Thyroid gland (tissue), 4 donors: Measurements from ENCODE around the gene MGMT. TPM values are rescaled to one million over a fixed set of nuclear protein-coding genes. Genes with fewer than 3 reads are reported as not detected.

Source experiments
- DNase-seq, 2 donors: peaks; one replicate each; pipeline ENCODE4 v3.0.0-alpha.2; 2019
- H3K27ac ChIP-seq, 3 donors: fragments of 200-600 bp; sonication (generic); 1 replicate in 2 of 3; 2 replicates in 1 of 3; pipeline ENCODE4 v1.5.1; 2016 to 2019; ENCODE audit warnings: mild to moderate bottlenecking in 1 of 3, moderate library complexity in 1 of 3
- H3K27me3 ChIP-seq: fragments of 200-600 bp; sonication (generic); one replicate; pipeline ENCODE4 v1.5.1; 2019
- H3K36me3 ChIP-seq, 2 donors: fragments of 200-600 bp; sonication (generic); one replicate each; pipeline ENCODE4 v1.5.1; 2016 to 2019
- H3K4me1 ChIP-seq, 2 donors: fragments of 200-600 bp; sonication (generic); one replicate each; pipeline ENCODE4 v1.5.1; 2017 to 2019
- H3K4me3 ChIP-seq, 3 donors: fragments of 200-600 bp; sonication (generic); replicated peaks in 1 of 3; 1 replicate in 2 of 3; 2 replicates in 1 of 3; pipeline ENCODE4 v1.5.1; 2016; ENCODE audit warnings: mild to moderate bottlenecking in 1 of 3
- H3K9me3 ChIP-seq: fragments of 200-600 bp; sonication (generic); one replicate; pipeline ENCODE4 v1.5.1; 2017
- POLR2A ChIP-seq, 2 donors: fragments of 450-650 bp; IDR thresholded peaks; one replicate each; pipeline ENCODE4 v1.6.1; 2017; ENCODE audit warnings: antibody characterized with exemption in 2 of 2, mild to moderate bottlenecking in 2 of 2, moderate library complexity in 1 of 2
- WGBS, 2 donors: methylation state at CpG; one replicate each; pipeline ENCODE4 v1.1.5; 2017; 5-methylcytosine and 5-hydroxymethylcytosine counted together
- intact Hi-C: fragments of 100-400 bp; cut with DNase I; formaldehyde crosslinking; loops from one replicate; pipeline ENCODE4 v1.15.1; 2023
- total RNA-seq, 4 donors: library from RNA; depleted of rRNA; stranded (reverse); fragments of >200 nt; gene quantifications; one replicate each; pipeline ENCODE4 v1.2.3, GENCODE V29; 2016
- TF ChIP-seq, protein P1 (sequence below), 6 experiments: fragments of 200-600 bp in 3 of 6; fragments of 450-650 bp in 3 of 6; sonication (generic) in 3 of 6; IDR thresholded peaks; one replicate each; pipeline ENCODE4 v1.5.1; 2016 to 2019; ENCODE audit warnings: antibody characterized with exemption in 6 of 6, mild to moderate bottlenecking in 2 of 6, inconsistent platforms in 1 of 6, moderate library complexity in 1 of 6

Gene MGMT
- total RNA-seq, 4 donors from 2014 or later, result 17.6 to 48.7 (median 30.7) TPM

DNA sequence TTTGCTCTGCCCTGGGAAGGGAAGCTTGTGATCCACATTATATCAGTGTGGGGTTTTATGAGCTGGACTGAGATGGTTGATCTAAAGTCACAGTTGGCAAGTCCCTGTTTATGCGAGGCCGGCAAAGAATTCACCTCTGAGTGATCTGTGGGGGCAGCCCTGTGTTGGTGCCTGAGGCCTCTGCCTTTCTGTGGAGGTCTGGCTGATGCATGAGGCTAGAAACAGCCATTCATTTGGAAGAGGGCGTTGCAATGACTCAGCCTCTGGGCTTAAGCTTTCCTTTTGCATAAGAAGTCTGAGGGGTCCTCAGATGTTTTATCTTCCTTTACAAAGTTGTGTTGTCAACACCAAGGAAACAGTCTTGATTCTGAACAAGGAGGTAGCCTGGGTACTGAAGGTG is 126.9 kb downstream of the MGMT start:
- H3K36me3 ChIP-seq, result no peaks in the 10 kb centered on the region
- no peak overlapping the region for H3K27ac ChIP-seq
- no peak overlapping the region for H3K4me3 ChIP-seq
- WGBS, 2 donors, result 89 to 90% methylated on average over 3 of the region's 3 CpGs
- TF ChIP-seq POLR2A (IDR thresholded peaks at IDR 0.05), result no peak
- TF ChIP-seq, protein P1, sequence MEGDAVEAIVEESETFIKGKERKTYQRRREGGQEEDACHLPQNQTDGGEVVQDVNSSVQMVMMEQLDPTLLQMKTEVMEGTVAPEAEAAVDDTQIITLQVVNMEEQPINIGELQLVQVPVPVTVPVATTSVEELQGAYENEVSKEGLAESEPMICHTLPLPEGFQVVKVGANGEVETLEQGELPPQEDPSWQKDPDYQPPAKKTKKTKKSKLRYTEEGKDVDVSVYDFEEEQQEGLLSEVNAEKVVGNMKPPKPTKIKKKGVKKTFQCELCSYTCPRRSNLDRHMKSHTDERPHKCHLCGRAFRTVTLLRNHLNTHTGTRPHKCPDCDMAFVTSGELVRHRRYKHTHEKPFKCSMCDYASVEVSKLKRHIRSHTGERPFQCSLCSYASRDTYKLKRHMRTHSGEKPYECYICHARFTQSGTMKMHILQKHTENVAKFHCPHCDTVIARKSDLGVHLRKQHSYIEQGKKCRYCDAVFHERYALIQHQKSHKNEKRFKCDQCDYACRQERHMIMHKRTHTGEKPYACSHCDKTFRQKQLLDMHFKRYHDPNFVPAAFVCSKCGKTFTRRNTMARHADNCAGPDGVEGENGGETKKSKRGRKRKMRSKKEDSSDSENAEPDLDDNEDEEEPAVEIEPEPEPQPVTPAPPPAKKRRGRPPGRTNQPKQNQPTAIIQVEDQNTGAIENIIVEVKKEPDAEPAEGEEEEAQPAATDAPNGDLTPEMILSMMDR (IDR thresholded peaks at IDR 0.05), result no peak
- H3K4me1 ChIP-seq, result no peaks in the 10 kb centered on the region
- intact Hi-C loops, result no loop called here
- H3K9me3 ChIP-seq, result no peaks in the 10 kb centered on the region
- no peak for DNase-seq
- no peaks in the 10 kb centered on the region for H3K27me3 ChIP-seq

DNA sequence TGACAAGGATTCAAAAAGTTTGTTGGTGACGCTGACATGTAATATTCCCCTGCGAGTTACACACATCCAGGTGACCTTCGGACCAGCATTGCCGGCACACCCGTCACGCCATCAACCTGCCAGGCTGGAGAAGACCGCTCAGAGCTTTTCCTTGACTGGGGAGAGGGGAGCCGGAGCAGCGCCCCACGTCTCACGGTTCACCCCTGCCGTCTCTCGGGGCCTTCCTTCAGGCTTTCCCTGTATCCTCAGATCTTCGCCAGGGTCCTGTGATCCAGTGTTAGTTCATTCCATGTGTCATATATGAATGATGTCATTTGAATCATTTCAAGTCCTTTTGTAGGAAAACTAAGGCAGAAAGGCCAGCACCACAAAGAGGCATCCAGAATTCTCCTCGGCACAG is 127.8 kb downstream of the MGMT start:
- Histone ChIP-seq H3K4me1 (no peaks in the 10 kb centered on the region), H3K4me3 (no peak overlapping the region), H3K27ac (no peak overlapping the region), H3K27me3 (no peaks in the 10 kb centered on the region), H3K9me3 (no peaks in the 10 kb centered on the region), H3K36me3 (no peaks in the 10 kb centered on the region)
- TF ChIP-seq, protein P1 (IDR thresholded peaks at IDR 0.05), result no peak
- TF ChIP-seq POLR2A (IDR thresholded peaks at IDR 0.05), result no peak
- intact Hi-C loops, result no loop called here
- 98% methylated on average over 15 of the region's 15 CpGs for WGBS, 2 donors
- no peak for DNase-seq

DNA sequence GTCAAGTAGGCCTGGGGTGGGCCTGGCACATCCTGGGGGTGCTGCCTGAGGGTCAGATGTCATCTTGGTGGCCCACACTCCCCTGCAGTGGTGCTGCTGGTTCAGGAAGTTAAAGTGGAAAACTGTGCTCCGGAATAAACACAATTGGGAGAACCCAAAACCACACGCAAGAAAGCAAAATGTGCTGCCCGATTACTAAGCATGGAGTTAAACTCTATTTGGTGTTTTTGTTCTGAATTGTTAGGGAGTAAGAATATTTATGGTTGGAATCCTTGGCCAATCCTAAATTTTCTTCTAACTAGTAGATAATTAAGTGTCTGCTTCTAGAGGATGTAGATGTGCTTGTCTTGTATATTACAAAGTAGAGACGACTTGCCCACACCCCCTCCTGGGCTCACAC is 131.4 kb downstream of the MGMT start:
- intact Hi-C loops, result no loop called here
- Histone ChIP-seq H3K27me3 (no peaks in the 10 kb centered on the region), H3K4me1 (no peaks in the 10 kb centered on the region), H3K9me3 (no peaks in the 10 kb centered on the region), H3K4me3 (no peak overlapping the region), H3K27ac (no peak overlapping the region), H3K36me3 (no peaks in the 10 kb centered on the region)
- 87 to 96% methylated on average over 4 of the region's 4 CpGs for WGBS, 2 donors
- TF ChIP-seq POLR2A (IDR thresholded peaks at IDR 0.05), result no peak
- TF ChIP-seq, protein P1 (IDR thresholded peaks at IDR 0.05), result no peak
- no peak for DNase-seq

DNA sequence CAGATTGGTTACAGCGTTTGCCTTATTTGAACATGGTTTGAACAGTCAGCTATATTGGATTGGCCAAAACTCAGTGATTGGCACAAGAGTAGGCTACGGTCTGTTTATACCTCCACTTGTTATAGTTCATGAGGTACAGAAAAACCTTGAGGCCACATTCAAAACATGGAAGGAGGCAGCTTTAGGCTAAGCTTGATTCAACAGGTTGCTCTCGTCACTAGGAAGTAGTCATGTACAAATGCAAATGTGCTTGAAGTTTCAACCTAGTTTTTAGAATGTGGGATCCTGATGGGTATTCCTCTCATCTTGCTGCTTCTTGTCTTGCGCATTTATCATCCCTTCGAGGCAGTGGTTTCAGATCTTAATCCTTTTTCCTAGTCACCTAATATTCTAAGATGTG is 132.1 kb downstream of the MGMT start:
- Histone ChIP-seq H3K9me3 (no peaks in the 10 kb centered on the region), H3K4me1 (no peaks in the 10 kb centered on the region), H3K4me3 (no peak overlapping the region), H3K27me3 (no peaks in the 10 kb centered on the region), H3K27ac (no peak overlapping the region), H3K36me3 (no peaks in the 10 kb centered on the region)
- DNase-seq, result no peak
- whole genome bisulfite sequencing, 2 donors, result 93 to 95% methylated on average over 5 of the region's 5 CpGs
- intact Hi-C loops, result no loop called here
- TF ChIP-seq POLR2A (IDR thresholded peaks at IDR 0.05), result no peak
- TF ChIP-seq, protein P1 (IDR thresholded peaks at IDR 0.05), result no peak

DNA sequence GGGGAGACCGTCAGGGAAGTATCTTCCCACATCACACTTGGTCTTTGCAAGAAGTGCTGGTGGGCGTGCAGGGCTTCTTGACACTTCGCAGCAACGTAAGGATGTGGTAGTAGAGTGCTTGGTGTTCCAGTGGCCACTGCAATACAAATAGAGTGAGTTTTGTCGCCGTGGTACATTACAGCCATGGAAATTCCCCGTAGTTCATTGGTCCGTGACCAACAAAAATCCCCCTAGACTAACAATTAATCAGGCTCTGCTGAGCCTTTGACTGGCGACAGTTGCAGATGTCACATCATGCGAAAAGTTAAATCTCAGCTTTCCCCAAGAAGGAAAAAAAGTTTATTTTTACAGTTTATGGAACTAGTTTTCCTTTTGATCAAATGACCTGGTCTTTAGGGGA is 134.7 kb downstream of the MGMT start:
- Histone ChIP-seq H3K36me3 (no peaks in the 10 kb centered on the region), H3K27ac (no peak overlapping the region), H3K9me3 (no peaks in the 10 kb centered on the region), H3K4me3 (no peak overlapping the region), H3K4me1 (peaks cover 0 to under 1% of the 10 kb centered on the region in 2 donors), H3K27me3 (no peaks in the 10 kb centered on the region)
- 51 to 58% methylated on average over 10 of the region's 10 CpGs for WGBS, 2 donors
- TF ChIP-seq, protein P1 (IDR thresholded peaks at IDR 0.05), result no peak
- no peak for TF ChIP-seq POLR2A (IDR thresholded peaks at IDR 0.05)
- intact Hi-C loops, result no loop called here
- no peak for DNase-seq
